GM19328 (cell line): Measurements from ENCODE around the gene CT47A7.
"Not testable (repeated sequence)": the region's sequence is repeated elsewhere in the genome, so short reads cannot be mapped to it uniquely, and the experiment has no call there.

Source experiments
- ATAC-seq: cut with Tn5 transposase; IDR thresholded peaks from one replicate; pipeline ENCODE4 v1.9.1; 2021; ENCODE audit warnings: mild to moderate bottlenecking, moderate library complexity; ENCODE audit not compliant: unreplicated experiment

CT47A7 gene

GRCh38 chrX:120956500-120956899 lies at the start of gene CT47A7:
Gene CT47A7, minus strand, starts transcription at chrX:120956600. Its CDS starts 255 bp downstream, at chrX:120956345.
- not testable (repeated sequence) for ATAC-seq

DNA sequence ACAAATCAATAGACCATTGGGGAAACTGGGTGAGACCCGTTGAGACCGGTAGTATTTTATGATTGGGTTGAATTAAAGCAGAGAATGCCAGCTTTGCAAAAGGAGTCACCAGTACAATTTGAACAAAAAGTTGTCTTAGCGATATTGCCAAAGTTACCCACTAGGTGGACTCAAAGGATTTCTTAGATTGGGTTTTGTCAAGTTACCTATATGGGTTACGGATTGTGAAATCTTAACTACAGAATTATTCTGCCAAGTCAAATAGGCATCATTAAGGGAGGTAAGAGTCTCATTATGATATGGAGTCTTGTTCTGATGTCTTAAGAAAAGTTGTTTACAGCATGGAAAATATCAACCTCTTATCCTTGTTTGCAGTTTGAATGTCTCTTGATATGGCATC lies 44.2 kb upstream of the CT47A7 start:
- ATAC-seq, result no peak

DNA sequence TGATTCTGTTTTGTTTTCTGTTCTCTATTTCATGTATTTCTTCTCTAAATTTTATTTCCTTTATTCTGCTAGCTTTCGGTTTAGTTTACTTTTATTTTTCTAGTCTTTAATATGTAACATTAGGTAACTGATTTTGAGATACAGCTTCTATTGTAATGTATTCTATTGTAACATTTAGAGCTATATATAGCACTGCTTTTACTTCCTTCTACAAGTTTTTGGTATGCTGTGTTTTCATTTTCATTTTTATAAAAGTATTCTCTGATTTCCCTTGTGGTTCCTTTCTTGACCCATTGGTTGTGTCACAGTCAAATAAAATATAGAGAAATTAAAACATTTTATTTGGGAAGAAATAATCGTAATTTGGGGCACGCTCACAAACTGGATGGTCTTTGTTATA lies 43.0 kb upstream of the CT47A7 start:
- ATAC-seq, result no peak

GRCh38 chrX:120985660-120986059 lies 29.3 kb upstream of the CT47A7 start, which contains the start of gene CT47A1:
Gene CT47A1, minus strand, starts transcription at chrX:120985760. Its CDS starts 231 bp downstream, at chrX:120985529.
- not testable (repeated sequence) for ATAC-seq
